Fibroblast of villous mesenchyme (primary cell): ENCODE measurements around the gene FOXN3. TPM values are rescaled to one million over a fixed set of nuclear protein-coding genes. Genes with fewer than 3 reads are reported as not detected.
A peak's percentile ranks its signal among the peaks of the same experiment; 100 is the strongest.

Source experiments
- DNase-seq: peaks from one replicate; pipeline ENCODE4 v3.0.0-alpha.2; 2010; ENCODE audit warnings: low read depth
- H3K4me3 ChIP-seq: 2 replicates; pipeline ENCODE4 v1.5.1; 2011; ENCODE audit warnings: low read depth, mild to moderate bottlenecking, low read length
- CTCF ChIP-seq: IDR thresholded peaks from 2 replicates; pipeline ENCODE4 v1.5.1; 2012; ENCODE audit warnings: low read depth, mild to moderate bottlenecking, low read length; ENCODE audit not compliant: insufficient read depth
- total RNA-seq: library from RNA; depleted of rRNA; stranded (reverse); fragments of >200 nt; gene quantifications from 2 replicates; pipeline ENCODE4 v1.2.3, GENCODE V29; 2012

Gene FOXN3
- total RNA-seq, 1 donor = 33.2 TPM

DNA sequence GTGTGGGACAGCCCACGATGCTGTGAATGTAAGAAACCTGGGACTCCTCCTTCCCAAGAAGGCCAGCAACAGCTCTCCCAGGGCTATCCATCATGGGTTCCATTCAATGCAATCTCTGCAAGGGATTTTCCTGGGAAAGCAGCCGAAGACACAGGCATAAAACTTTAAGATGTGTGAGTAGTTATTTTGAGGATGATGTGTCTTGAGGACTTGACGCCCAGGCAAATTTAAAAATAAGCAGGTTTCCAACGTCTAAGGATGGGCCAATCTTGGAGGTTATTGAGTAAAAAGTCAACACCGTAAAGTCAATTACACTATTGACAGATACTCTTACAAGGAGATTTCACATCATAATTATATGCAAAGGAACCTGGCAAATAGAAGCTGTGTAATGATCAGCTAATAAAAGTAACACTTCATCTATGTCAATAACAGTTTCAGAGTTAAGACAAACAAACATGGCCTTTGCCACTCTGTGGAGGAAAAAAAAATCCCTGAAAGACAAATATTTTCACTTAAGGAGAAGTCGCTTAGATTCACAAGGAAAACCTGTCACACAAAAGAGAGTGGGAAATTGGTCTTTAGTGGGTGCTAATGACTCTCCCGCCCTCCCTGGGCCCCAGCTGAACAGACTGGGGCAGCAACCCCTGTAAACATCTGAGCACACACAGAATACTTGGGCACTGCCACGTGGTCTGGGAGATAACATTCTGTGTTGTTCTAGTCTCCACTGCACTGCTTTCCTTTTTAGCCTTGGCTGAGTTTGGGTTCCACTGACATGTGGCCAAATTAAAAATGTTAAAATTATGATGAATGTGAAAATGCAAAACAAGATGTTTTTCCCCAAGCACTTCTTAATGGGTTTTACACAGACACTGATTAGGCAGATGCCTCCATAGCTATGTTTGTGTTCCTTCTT, 240.9 kb downstream of the FOXN3 start:
- no peak overlapping the region for H3K4me3 ChIP-seq
- DNase-seq = no peak
- TF ChIP-seq CTCF = no peak

DNA sequence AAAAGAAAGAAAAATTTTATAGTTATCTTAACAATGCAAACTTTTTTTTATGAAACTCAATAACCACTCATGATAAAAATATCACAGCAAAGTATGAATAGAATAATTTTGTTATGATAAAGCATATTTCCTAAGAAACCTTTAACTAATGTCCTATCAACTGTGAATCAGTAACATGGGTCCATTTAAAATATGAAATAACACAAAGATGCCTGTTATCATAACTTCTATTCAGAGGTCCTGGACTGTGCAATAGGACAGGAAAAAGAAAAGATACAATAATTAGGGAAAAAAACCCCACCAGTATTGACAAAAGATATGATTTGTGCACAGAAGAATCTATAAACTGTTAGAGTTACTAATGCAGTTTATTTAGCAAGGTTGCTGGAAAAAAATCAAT, 245.4 kb downstream of the FOXN3 start:
- TF ChIP-seq CTCF = no peak
- DNase-seq = no peak
- no peak overlapping the region for H3K4me3 ChIP-seq

GRCh38 chr14:89171168-89171567, 245.9 kb downstream of the FOXN3 start:
- no peak overlapping the region for H3K4me3 ChIP-seq
- no peak for TF ChIP-seq CTCF
- peak; percentile 65 for DNase-seq

- no peak for TF ChIP-seq CTCF
- no peak for DNase-seq
- H3K4me3 ChIP-seq = no peak overlapping the region
Observed at GRCh38 chr14:89167705-89168104, 249.3 kb downstream of the FOXN3 start.

DNA sequence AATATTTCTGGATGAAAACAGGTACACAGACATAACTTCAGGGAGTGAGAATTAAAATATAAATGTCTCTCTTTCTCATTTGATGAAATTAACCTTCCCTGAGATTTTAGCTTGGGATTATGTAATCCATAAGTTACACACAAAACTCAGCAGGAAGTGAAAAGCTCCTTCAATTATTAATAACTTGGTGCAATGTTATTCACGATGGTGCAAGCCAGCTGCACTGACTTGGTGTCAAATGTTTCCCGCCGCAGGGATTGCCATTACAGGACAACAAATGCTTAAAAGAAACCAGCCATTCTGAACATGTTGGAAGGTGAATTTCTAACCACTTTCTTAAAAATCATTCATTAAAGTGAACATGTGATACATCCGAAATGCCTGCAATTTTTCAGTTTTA, 250.4 kb downstream of the FOXN3 start:
- no peak overlapping the region for H3K4me3 ChIP-seq
- no peak for TF ChIP-seq CTCF
- no peak for DNase-seq

- TF ChIP-seq CTCF = no peak
- peak; percentile 40 for DNase-seq
- H3K4me3 ChIP-seq = no peak overlapping the region
Observed at GRCh38 chr14:89165189-89166181, 251.5 kb downstream of the FOXN3 start.
